Measurements from ENCODE around the gene ACSL5.

The ACSL5 gene

GRCh38 chr10:112441520-112441919 lies 67.6 kb downstream of the ACSL5 start:
- TF ChIP-seq CTCF (IDR thresholded peaks at IDR 0.05): no peak

GRCh38 chr10:112442063-112442462 lies 68.1 kb downstream of the ACSL5 start:
- TF ChIP-seq CTCF (IDR thresholded peaks at IDR 0.05): no peak

- TF ChIP-seq CTCF (IDR thresholded peaks at IDR 0.05): no peak
These were observed 72.3 kb downstream of the ACSL5 start for GRCh38 chr10:112446055-112446854.

- TF ChIP-seq CTCF (IDR thresholded peaks at IDR 0.05): peak; percentile 24; the same call in 1 of the 2 replicates
These were observed 73.1 kb downstream of the ACSL5 start, which contains the start of the genes VTI1A and ZDHHC6 for GRCh38 chr10:112446855-112447619. TSS of gene VTI1A (plus strand) at chr10:112447215. CDS start at chr10:112447374, 159 bp downstream. TSS of gene ZDHHC6 (minus strand) at chr10:112446914. CDS start at chr10:112445436, 1,478 bp downstream.

- TF ChIP-seq CTCF (IDR thresholded peaks at IDR 0.05): no peak
These were observed 73.7 kb downstream of the ACSL5 start for GRCh38 chr10:112447620-112447928.

GRCh38 chr10:112448888-112449287 lies 75.0 kb downstream of the ACSL5 start:
- TF ChIP-seq CTCF (IDR thresholded peaks at IDR 0.05): no peak

GRCh38 chr10:112454910-112455779 lies 81.2 kb downstream of the ACSL5 start:
- no peak for TF ChIP-seq CTCF (IDR thresholded peaks at IDR 0.05)
